Measurements from ENCODE around the gene C22orf23. TPM values are rescaled to one million over a fixed set of nuclear protein-coding genes. Genes with fewer than 3 reads are reported as not detected.

C22orf23 gene
- total RNA-seq, 1 experiment from 2014 or later, result 0.52 TPM

DNA sequence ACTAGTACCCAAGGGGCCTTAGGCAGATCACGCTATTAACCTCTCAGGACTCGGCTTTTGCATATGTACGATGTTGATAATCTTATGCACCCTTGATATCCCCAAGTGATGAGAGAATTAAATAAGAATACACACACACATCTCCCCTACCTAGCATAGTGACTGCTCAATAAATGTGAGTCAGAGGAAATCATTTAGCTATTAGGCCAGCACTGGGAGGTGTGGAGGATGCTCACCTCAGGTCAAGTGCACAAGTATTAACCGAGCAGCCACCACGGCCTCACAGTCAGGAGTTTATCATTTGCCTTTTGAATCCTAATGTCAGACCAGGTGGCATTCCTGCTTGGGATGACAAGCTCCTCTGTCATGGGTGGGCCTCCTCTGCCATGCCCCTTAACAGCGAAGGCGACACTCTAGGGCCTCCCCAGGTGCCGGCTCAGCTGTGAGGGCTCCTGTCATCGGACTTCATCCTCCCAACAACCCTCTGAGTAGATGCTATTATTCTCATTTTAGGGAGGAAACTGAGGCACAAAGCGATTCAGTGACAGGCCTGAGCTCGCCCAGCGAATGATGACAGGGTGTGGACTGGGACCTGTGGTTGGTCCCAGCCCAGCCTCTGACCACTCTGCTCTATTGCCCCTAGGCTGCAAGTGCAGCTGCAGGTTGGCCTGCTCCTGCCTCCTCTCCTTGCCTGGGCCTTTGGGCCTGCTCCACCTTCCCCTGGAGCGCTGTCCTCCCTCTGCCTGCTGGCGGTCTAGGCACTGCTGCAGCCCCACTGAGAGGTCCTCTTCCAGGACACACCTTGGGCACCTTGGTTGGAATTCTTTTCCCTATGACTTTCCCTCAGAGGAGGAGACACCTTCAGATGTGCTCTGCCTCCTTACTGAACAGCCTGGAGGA lies 36.0 kb upstream of the C22orf23 start:
- no peaks in the 10 kb centered on the region for H3K4me1 Mint-ChIP-seq (ENCODE audit: low read depth, unreplicated experiment)
- H3K27me3 Mint-ChIP-seq (ENCODE audit: unreplicated experiment), result no peaks in the 10 kb centered on the region
- no TSS peak for BruUV-seq (replicated peaks)
- no peak for DNase-seq
- intact Hi-C loops (cut with micrococcal nuclease; ENCODE audit: unreplicated experiment), result no loop called here
- no peak overlapping the region for H3K27ac Mint-ChIP-seq (ENCODE audit: unreplicated experiment)
- TF ChIP-seq, protein P1, sequence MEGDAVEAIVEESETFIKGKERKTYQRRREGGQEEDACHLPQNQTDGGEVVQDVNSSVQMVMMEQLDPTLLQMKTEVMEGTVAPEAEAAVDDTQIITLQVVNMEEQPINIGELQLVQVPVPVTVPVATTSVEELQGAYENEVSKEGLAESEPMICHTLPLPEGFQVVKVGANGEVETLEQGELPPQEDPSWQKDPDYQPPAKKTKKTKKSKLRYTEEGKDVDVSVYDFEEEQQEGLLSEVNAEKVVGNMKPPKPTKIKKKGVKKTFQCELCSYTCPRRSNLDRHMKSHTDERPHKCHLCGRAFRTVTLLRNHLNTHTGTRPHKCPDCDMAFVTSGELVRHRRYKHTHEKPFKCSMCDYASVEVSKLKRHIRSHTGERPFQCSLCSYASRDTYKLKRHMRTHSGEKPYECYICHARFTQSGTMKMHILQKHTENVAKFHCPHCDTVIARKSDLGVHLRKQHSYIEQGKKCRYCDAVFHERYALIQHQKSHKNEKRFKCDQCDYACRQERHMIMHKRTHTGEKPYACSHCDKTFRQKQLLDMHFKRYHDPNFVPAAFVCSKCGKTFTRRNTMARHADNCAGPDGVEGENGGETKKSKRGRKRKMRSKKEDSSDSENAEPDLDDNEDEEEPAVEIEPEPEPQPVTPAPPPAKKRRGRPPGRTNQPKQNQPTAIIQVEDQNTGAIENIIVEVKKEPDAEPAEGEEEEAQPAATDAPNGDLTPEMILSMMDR (IDR thresholded peaks at IDR 0.05; ENCODE audit: unreplicated experiment), result no peak
- CTCF ChIA-PET, result no interaction called here
- no peaks in the 10 kb centered on the region for H3K36me3 Mint-ChIP-seq (ENCODE audit: insufficient read depth, unreplicated experiment)
- no peak overlapping the region for H3K4me3 Mint-ChIP-seq (ENCODE audit: low read depth, unreplicated experiment)
- no peaks in the 10 kb centered on the region for H3K9me3 Mint-ChIP-seq (ENCODE audit: low read depth, unreplicated experiment)

DNA sequence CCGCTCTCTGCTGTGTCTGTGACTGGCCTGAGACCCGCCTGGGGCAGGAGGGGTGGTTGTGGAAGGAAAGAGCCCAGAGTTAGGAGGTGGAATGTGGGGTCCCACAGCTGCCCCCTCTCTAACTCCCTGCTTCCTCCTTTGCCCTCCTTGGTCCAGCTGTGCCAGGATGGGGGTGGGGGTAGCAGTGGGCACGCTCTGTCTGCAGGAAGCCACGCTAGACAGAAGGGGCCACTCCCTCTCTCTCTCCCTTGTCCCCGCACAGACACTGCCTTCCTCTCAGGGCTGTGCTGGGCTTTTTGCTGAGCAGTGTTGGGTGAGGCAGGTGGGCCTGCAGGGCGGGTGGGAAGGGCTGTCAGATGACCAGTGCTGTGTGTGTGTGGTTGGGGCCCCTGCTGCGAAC lies 33.0 kb upstream of the C22orf23 start:
- Mint-ChIP-seq H3K4me1 (ENCODE audit: low read depth, unreplicated experiment) (no peaks in the 10 kb centered on the region), H3K27me3 (ENCODE audit: unreplicated experiment) (no peaks in the 10 kb centered on the region), H3K4me3 (ENCODE audit: low read depth, unreplicated experiment) (no peak overlapping the region), H3K27ac (ENCODE audit: unreplicated experiment) (no peak overlapping the region), H3K36me3 (ENCODE audit: insufficient read depth, unreplicated experiment) (no peaks in the 10 kb centered on the region), H3K9me3 (ENCODE audit: low read depth, unreplicated experiment) (no peaks in the 10 kb centered on the region)
- CTCF ChIA-PET, result no interaction called here
- no peak for DNase-seq
- TF ChIP-seq, protein P1 (IDR thresholded peaks at IDR 0.05; ENCODE audit: unreplicated experiment), result no peak
- intact Hi-C loops (cut with micrococcal nuclease; ENCODE audit: unreplicated experiment), result no loop called here
- no TSS peak for BruUV-seq (replicated peaks)

DNA sequence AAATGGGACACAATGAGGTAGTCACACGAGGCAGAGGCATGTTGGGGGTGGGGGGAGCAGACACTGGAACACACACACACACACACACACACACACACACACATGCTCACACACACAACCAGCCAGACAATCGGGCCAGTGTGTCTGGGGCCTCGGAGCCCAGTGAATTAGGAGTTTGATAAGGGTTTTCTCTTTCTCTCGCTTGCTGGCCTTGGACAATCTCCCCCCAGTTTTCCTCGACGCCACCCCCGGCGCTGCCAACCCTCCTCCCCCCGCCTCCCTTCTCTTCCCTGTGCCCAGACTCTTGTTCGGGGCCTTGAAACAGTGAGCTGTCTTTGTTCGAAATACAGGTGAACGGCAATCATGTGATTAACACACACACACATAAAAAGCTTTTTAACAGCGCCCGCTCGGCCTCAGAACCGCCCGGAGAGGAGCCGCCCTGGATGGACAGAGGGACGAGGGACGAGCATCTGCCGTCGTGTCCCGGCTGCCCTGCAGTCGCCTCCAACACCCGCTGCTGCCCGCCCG lies 32.4 kb upstream of the C22orf23 start:
- H3K4me3 Mint-ChIP-seq (ENCODE audit: low read depth, unreplicated experiment), result no peak overlapping the region
- TF ChIP-seq, protein P1 (IDR thresholded peaks at IDR 0.05; ENCODE audit: unreplicated experiment), result no peak
- intact Hi-C loops (cut with micrococcal nuclease; ENCODE audit: unreplicated experiment), result no loop called here
- no peaks in the 10 kb centered on the region for H3K4me1 Mint-ChIP-seq (ENCODE audit: low read depth, unreplicated experiment)
- no peaks in the 10 kb centered on the region for H3K36me3 Mint-ChIP-seq (ENCODE audit: insufficient read depth, unreplicated experiment)
- no peak for DNase-seq
- CTCF ChIA-PET, result interaction anchor here (0.7 kb wide), 1 partner anchor 19 kb away, joined by 6 read pairs; no protein-coding TSS in a partner anchor
- no TSS peak for BruUV-seq (replicated peaks)
- H3K27ac Mint-ChIP-seq (ENCODE audit: unreplicated experiment), result no peak overlapping the region
- no peaks in the 10 kb centered on the region for H3K9me3 Mint-ChIP-seq (ENCODE audit: low read depth, unreplicated experiment)
- H3K27me3 Mint-ChIP-seq (ENCODE audit: unreplicated experiment), result no peaks in the 10 kb centered on the region

DNA sequence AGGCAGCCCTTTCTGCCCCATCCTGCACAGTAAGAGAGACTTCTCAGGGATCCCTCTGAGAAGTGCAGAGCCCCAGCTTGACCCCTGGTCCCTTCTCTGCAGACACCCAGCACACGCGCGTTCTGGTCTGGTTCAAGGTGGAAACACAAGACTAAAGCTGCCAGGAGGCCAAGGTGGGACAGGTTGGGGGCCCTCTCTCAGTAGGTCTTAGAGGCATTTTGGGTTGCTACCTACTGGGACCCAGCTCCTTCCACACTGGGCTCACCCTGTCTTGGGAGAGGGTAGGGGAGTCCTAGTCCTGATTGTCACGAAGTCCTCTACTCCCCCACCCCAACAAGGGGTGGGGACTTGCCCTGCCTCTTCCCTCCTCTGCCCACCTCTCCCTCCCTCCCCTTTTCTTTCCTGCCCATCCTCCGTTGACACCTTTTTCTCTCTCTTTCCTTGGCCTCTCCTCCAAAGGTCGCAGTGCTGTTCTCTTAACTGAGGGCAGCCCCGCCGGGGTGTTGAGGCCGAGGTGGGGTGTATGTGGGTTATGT lies 31.7 kb upstream of the C22orf23 start:
- BruUV-seq (replicated peaks), result no TSS peak
- H3K4me3 Mint-ChIP-seq (ENCODE audit: low read depth, unreplicated experiment), result no peak overlapping the region
- DNase-seq, result no peak
- intact Hi-C loops (cut with micrococcal nuclease; ENCODE audit: unreplicated experiment), result no loop called here
- CTCF ChIA-PET, result interaction anchor here (0.6 to 0.7 kb wide), 2 partner anchors 15 to 18 kb away, joined by 6 to 11 read pairs; no protein-coding TSS in a partner anchor
- H3K36me3 Mint-ChIP-seq (ENCODE audit: insufficient read depth, unreplicated experiment), result no peaks in the 10 kb centered on the region
- H3K27ac Mint-ChIP-seq (ENCODE audit: unreplicated experiment), result no peak overlapping the region
- no peaks in the 10 kb centered on the region for H3K27me3 Mint-ChIP-seq (ENCODE audit: unreplicated experiment)
- H3K4me1 Mint-ChIP-seq (ENCODE audit: low read depth, unreplicated experiment), result no peaks in the 10 kb centered on the region
- no peaks in the 10 kb centered on the region for H3K9me3 Mint-ChIP-seq (ENCODE audit: low read depth, unreplicated experiment)
- TF ChIP-seq, protein P1 (IDR thresholded peaks at IDR 0.05; ENCODE audit: unreplicated experiment), result no peak
